ENCODE measurements around the gene PGM2L1. TPM values are rescaled to one million over a fixed set of nuclear protein-coding genes. Genes with fewer than 3 reads are reported as not detected.

The PGM2L1 gene
- total and polyA plus RNA-seq, 2 experiments from 2014 or later, result 32.6 to 44.4 TPM

DNA sequence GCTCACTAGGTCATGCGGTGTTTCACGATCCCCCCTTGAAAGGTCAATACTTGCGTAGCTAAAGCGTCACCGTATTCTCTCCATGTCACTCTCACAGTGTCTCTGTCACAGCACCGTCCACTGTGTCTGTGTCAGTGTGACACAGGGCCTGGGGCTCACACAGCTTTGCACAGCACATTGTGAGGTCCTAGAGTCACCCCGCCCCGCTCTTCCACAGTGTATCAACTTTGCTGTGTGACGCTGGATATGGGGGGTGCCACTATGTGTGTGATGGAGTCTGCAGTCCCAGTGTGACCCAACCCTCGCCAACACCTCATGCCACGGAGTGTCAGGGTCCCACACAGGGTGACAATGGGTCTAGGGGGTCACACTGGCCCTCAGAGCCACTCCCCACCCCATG, 87.4 kb downstream of the PGM2L1 start:
- peak; percentile 8 for ATAC-seq
- H3K4me2 ChIP-seq, result peak overlapping the region; percentile 83
- H3K4me3 ChIP-seq, result peak overlapping the region; percentile 61
- no peaks in the 10 kb centered on the region for H3K36me3 ChIP-seq (ENCODE audit: insufficient read depth)
- peaks cover 12% of the 10 kb centered on the region for H3K27me3 Mint-ChIP-seq (ENCODE audit: insufficient read depth, low read depth, poor library complexity)
- H3K4me3 Mint-ChIP-seq, result peak overlapping the region; percentile 70
- no peak overlapping the region for H3K27ac Mint-ChIP-seq
- no peaks in the 10 kb centered on the region for H4K20me1 ChIP-seq (replicated peaks; ENCODE audit: insufficient read depth)
- DNase-seq (ENCODE audit: low spot score), result no peak
- no peak overlapping the region for H3K27ac ChIP-seq (ENCODE audit: low read depth)
- TF ChIP-seq NANOG (IDR thresholded peaks at IDR 0.05; ENCODE audit: borderline replicate concordance), result no peak
- TF ChIP-seq EZH2phosphoT487 (IDR thresholded peaks at IDR 0.05; ENCODE audit: unreplicated experiment), result no peak
- TF ChIP-seq POLR2AphosphoS5 (IDR thresholded peaks at IDR 0.05; ENCODE audit: low read depth), result no peak
- TF ChIP-seq, protein P1, sequence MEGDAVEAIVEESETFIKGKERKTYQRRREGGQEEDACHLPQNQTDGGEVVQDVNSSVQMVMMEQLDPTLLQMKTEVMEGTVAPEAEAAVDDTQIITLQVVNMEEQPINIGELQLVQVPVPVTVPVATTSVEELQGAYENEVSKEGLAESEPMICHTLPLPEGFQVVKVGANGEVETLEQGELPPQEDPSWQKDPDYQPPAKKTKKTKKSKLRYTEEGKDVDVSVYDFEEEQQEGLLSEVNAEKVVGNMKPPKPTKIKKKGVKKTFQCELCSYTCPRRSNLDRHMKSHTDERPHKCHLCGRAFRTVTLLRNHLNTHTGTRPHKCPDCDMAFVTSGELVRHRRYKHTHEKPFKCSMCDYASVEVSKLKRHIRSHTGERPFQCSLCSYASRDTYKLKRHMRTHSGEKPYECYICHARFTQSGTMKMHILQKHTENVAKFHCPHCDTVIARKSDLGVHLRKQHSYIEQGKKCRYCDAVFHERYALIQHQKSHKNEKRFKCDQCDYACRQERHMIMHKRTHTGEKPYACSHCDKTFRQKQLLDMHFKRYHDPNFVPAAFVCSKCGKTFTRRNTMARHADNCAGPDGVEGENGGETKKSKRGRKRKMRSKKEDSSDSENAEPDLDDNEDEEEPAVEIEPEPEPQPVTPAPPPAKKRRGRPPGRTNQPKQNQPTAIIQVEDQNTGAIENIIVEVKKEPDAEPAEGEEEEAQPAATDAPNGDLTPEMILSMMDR (conservative IDR thresholded peaks at IDR 0.05; ENCODE audit: low read depth in 2 of 2), result no peak
- no peak for TF ChIP-seq EZH2 (IDR thresholded peaks at IDR 0.05; ENCODE audit: low read depth, unreplicated experiment)
- TF ChIP-seq, protein P2, sequence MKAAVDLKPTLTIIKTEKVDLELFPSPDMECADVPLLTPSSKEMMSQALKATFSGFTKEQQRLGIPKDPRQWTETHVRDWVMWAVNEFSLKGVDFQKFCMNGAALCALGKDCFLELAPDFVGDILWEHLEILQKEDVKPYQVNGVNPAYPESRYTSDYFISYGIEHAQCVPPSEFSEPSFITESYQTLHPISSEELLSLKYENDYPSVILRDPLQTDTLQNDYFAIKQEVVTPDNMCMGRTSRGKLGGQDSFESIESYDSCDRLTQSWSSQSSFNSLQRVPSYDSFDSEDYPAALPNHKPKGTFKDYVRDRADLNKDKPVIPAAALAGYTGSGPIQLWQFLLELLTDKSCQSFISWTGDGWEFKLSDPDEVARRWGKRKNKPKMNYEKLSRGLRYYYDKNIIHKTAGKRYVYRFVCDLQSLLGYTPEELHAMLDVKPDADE (IDR thresholded peaks at IDR 0.05), result no peak
- TF ChIP-seq, protein P3, sequence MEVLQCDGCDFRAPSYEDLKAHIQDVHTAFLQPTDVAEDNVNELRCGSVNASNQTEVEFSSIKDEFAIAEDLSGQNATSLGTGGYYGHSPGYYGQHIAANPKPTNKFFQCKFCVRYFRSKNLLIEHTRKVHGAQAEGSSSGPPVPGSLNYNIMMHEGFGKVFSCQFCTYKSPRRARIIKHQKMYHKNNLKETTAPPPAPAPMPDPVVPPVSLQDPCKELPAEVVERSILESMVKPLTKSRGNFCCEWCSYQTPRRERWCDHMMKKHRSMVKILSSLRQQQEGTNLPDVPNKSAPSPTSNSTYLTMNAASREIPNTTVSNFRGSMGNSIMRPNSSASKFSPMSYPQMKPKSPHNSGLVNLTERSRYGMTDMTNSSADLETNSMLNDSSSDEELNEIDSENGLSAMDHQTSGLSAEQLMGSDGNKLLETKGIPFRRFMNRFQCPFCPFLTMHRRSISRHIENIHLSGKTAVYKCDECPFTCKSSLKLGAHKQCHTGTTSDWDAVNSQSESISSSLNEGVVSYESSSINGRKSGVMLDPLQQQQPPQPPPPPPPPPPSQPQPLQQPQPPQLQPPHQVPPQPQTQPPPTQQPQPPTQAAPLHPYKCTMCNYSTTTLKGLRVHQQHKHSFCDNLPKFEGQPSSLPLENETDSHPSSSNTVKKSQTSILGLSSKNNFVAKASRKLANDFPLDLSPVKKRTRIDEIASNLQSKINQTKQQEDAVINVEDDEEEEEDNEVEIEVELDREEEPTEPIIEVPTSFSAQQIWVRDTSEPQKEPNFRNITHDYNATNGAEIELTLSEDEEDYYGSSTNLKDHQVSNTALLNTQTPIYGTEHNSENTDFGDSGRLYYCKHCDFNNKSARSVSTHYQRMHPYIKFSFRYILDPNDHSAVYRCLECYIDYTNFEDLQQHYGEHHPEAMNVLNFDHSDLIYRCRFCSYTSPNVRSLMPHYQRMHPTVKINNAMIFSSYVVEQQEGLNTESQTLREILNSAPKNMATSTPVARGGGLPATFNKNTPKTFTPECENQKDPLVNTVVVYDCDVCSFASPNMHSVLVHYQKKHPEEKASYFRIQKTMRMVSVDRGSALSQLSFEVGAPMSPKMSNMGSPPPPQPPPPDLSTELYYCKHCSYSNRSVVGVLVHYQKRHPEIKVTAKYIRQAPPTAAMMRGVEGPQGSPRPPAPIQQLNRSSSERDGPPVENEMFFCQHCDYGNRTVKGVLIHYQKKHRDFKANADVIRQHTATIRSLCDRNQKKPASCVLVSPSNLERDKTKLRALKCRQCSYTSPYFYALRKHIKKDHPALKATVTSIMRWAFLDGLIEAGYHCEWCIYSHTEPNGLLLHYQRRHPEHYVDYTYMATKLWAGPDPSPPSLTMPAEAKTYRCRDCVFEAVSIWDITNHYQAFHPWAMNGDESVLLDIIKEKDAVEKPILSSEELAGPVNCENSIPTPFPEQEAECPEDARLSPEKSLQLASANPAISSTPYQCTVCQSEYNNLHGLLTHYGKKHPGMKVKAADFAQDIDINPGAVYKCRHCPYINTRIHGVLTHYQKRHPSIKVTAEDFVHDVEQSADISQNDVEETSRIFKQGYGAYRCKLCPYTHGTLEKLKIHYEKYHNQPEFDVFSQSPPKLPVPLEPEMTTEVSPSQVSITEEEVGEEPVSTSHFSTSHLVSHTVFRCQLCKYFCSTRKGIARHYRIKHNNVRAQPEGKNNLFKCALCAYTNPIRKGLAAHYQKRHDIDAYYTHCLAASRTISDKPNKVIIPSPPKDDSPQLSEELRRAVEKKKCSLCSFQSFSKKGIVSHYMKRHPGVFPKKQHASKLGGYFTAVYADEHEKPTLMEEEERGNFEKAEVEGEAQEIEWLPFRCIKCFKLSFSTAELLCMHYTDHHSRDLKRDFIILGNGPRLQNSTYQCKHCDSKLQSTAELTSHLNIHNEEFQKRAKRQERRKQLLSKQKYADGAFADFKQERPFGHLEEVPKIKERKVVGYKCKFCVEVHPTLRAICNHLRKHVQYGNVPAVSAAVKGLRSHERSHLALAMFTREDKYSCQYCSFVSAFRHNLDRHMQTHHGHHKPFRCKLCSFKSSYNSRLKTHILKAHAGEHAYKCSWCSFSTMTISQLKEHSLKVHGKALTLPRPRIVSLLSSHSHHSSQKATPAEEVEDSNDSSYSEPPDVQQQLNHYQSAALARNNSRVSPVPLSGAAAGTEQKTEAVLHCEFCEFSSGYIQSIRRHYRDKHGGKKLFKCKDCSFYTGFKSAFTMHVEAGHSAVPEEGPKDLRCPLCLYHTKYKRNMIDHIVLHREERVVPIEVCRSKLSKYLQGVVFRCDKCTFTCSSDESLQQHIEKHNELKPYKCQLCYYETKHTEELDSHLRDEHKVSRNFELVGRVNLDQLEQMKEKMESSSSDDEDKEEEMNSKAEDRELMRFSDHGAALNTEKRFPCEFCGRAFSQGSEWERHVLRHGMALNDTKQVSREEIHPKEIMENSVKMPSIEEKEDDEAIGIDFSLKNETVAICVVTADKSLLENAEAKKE (CRISPR knock-in tag; IDR thresholded peaks at IDR 0.05), result no peak
- no peak for TF ChIP-seq ZNF114 (CRISPR knock-in tag; IDR thresholded peaks at IDR 0.05)
- TF ChIP-seq ZNF331 (CRISPR knock-in tag; IDR thresholded peaks at IDR 0.05; ENCODE audit: low read depth), result no peak
- TF ChIP-seq JUNB (IDR thresholded peaks at IDR 0.05; ENCODE audit: unreplicated experiment), result no peak
- TF ChIP-seq, protein P4, sequence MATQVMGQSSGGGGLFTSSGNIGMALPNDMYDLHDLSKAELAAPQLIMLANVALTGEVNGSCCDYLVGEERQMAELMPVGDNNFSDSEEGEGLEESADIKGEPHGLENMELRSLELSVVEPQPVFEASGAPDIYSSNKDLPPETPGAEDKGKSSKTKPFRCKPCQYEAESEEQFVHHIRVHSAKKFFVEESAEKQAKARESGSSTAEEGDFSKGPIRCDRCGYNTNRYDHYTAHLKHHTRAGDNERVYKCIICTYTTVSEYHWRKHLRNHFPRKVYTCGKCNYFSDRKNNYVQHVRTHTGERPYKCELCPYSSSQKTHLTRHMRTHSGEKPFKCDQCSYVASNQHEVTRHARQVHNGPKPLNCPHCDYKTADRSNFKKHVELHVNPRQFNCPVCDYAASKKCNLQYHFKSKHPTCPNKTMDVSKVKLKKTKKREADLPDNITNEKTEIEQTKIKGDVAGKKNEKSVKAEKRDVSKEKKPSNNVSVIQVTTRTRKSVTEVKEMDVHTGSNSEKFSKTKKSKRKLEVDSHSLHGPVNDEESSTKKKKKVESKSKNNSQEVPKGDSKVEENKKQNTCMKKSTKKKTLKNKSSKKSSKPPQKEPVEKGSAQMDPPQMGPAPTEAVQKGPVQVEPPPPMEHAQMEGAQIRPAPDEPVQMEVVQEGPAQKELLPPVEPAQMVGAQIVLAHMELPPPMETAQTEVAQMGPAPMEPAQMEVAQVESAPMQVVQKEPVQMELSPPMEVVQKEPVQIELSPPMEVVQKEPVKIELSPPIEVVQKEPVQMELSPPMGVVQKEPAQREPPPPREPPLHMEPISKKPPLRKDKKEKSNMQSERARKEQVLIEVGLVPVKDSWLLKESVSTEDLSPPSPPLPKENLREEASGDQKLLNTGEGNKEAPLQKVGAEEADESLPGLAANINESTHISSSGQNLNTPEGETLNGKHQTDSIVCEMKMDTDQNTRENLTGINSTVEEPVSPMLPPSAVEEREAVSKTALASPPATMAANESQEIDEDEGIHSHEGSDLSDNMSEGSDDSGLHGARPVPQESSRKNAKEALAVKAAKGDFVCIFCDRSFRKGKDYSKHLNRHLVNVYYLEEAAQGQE (IDR thresholded peaks at IDR 0.05; ENCODE audit: unreplicated experiment), result no peak
- TF ChIP-seq CREB1 (CRISPR knock-in tag; IDR thresholded peaks at IDR 0.05; ENCODE audit: low read depth), result no peak
- TF ChIP-seq STAT1 (IDR thresholded peaks at IDR 0.05; ENCODE audit: unreplicated experiment), result no peak
- peaks cover 30% of the 10 kb centered on the region for H3K27me3 ChIP-seq (ENCODE audit: insufficient read depth)
- no peaks in the 10 kb centered on the region for H3K9me3 Mint-ChIP-seq
- H3F3A ChIP-seq (replicated peaks; ENCODE audit: low read depth), result no peaks in the 10 kb centered on the region
- H3K4me1 ChIP-seq (ENCODE audit: insufficient read depth), result no peaks in the 10 kb centered on the region
- H3K79me2 ChIP-seq (replicated peaks; ENCODE audit: insufficient read depth), result no peaks in the 10 kb centered on the region
- no peaks in the 10 kb centered on the region for H3K36me3 Mint-ChIP-seq (ENCODE audit: low read depth)
- H2AFZ ChIP-seq, result peak overlapping the region; percentile 72; the same call in 1 of the 2 replicates
- no peaks in the 10 kb centered on the region for H3K9me2 ChIP-seq (ENCODE audit: insufficient read depth)
- peaks cover 8% of the 10 kb centered on the region for H3K4me1 Mint-ChIP-seq
